HepG2 (cell line): ENCODE data around the gene MTUS2. TPM values are rescaled to one million over a fixed set of nuclear protein-coding genes. Genes with fewer than 3 reads are reported as not detected.

Experiments used
- ATAC-seq: fragments of 200-7000 bp; cut with Tn5 transposase; 3 replicates; pipeline ENCODE4 v1.9.1; 2020; ENCODE audit warnings: mild to moderate bottlenecking, moderate library complexity
- BruUV-seq: library from RNA; stranded (reverse); fragments of 400-500 nt; replicated peaks from 2 replicates; lab custom pipeline; 2021; lab: Mats Ljungman, UMichigan
- CTCF ChIA-PET: fragments of 300-600 bp; formaldehyde crosslinking; extraction: SDS; loops from one replicate; lab custom pipeline; 2021; ENCODE audit warnings: low total read pairs, inconsistent platforms, low intra/inter-chr PET ratio; lab: Yijun Ruan, JAX
- POLR2A ChIA-PET: fragments of 350-600 bp; sonication (Branson Sonifier 250); formaldehyde crosslinking; loops from one replicate; lab custom pipeline; 2020; ENCODE audit warnings: antibody characterized with exemption, inconsistent platforms; lab: Yijun Ruan, JAX
- DNase-seq: peaks from one replicate; pipeline ENCODE4 v3.0.0-alpha.2; 2015; ENCODE audit warnings: low spot score
- FAIRE-seq: peaks from 3 replicates; lab custom pipeline; 2011; peaks lifted over from hg19 to GRCh38; lab: Jason Lieb, UNC
- H2AFZ ChIP-seq: one replicate; pipeline ENCODE4 v1.6.1; 2011; ENCODE audit warnings: low read length, inconsistent platforms
- H3K27ac ChIP-seq: fragments of 300-600 bp; 3 replicates; pipeline ENCODE4 v1.8.0; 2011; ENCODE audit warnings: mixed run types, mild to moderate bottlenecking, mixed read lengths, low read length, inconsistent platforms; ENCODE audit not compliant: insufficient read depth; ENCODE audit errors: extremely low read length
- H3K27me3 ChIP-seq, 2 experiments: fragments of 200-600 bp in 1 of 2; 2 replicates in 1 of 2; 3 replicates in 1 of 2; pipeline versions ENCODE4 v1.6.0 to v1.8.0; 2011; ENCODE audit warnings: low read length in 2 of 2, mild to moderate bottlenecking in 2 of 2, moderate library complexity in 2 of 2, inconsistent platforms in 1 of 2; ENCODE audit not compliant: insufficient read depth in 2 of 2, control insufficient read depth in 1 of 2
- H3K36me3 ChIP-seq, 2 experiments: fragments of 200-600 bp in 1 of 2; replicated peaks in 1 of 2; 2 replicates in 1 of 2; 3 replicates in 1 of 2; pipeline versions ENCODE4 v1.5.1 to v1.8.0; 2011; ENCODE audit warnings: low read length in 2 of 2, inconsistent platforms in 1 of 2; ENCODE audit not compliant: insufficient read depth in 2 of 2, control insufficient read depth in 1 of 2
- H3K4me1 ChIP-seq: 2 replicates; pipeline ENCODE4 v1.5.1; 2012; ENCODE audit warnings: low read length, inconsistent platforms; ENCODE audit not compliant: insufficient read depth
- H3K4me2 ChIP-seq: 2 replicates; pipeline ENCODE4 v1.6.0; 2011; ENCODE audit warnings: low read depth, low read length, inconsistent platforms
- H3K4me3 ChIP-seq, 3 experiments: fragments of 200-600 bp in 1 of 3; sonication (generic), shearing (Covaris generic) in 1 of 3; replicated peaks in 1 of 3; 2 replicates each; pipeline ENCODE4 v1.5.1; 2011 to 2016; ENCODE audit warnings: low read length in 3 of 3, inconsistent platforms in 2 of 3, low read depth in 2 of 3, mild to moderate bottlenecking in 2 of 3, control low read depth in 1 of 3, mixed read lengths in 1 of 3; ENCODE audit not compliant: insufficient read depth in 1 of 3
- H3K79me2 ChIP-seq: one replicate; pipeline ENCODE4 v1.6.1; 2011; ENCODE audit warnings: low read length, inconsistent platforms; ENCODE audit not compliant: insufficient read depth
- H3K9ac ChIP-seq: 2 replicates; pipeline ENCODE4 v1.6.0; 2011; ENCODE audit warnings: mild to moderate bottlenecking, low read depth, low read length, inconsistent platforms; ENCODE audit not compliant: insufficient read depth
- H3K9me3 ChIP-seq: 2 replicates; pipeline ENCODE4 v1.5.1; 2012; ENCODE audit warnings: mild to moderate bottlenecking, low read length
- H4K20me1 ChIP-seq: 2 replicates; pipeline ENCODE4 v1.6.0; 2011; ENCODE audit warnings: inconsistent platforms, mild to moderate bottlenecking, low read length, moderate library complexity; ENCODE audit not compliant: insufficient read depth
- BORCS8-MEF2B ChIP-seq: sonication (generic); formaldehyde crosslinking; IDR thresholded peaks from 2 replicates; pipeline ENCODE4 v1.8.0; 2022; ENCODE audit warnings: mild to moderate bottlenecking, missing genetic modification reagents
- ESRRA ChIP-seq: sonication (generic); formaldehyde crosslinking; IDR thresholded peaks from 2 replicates; pipeline ENCODE4 v1.5.1; 2020; ENCODE audit warnings: mild to moderate bottlenecking, low read depth, missing genetic modification reagents
- MIER2 ChIP-seq: IDR thresholded peaks from 2 replicates; pipeline ENCODE4 v1.6.1; 2016; ENCODE audit warnings: missing biosample characterization, missing genetic modification reagents
- PHF8 ChIP-seq: sonication (generic); formaldehyde crosslinking; IDR thresholded peaks from 2 replicates; pipeline ENCODE4 v1.5.0; 2020; ENCODE audit warnings: missing genetic modification reagents
- SMYD3 ChIP-seq: sonication (generic); formaldehyde crosslinking; IDR thresholded peaks from 2 replicates; pipeline ENCODE4 v1.8.1; 2023; ENCODE audit warnings: mild to moderate bottlenecking, missing genetic modification reagents
- SNAPC4 ChIP-seq: sonication (generic); formaldehyde crosslinking; IDR thresholded peaks from 2 replicates; pipeline ENCODE4 v1.4.0; 2020; ENCODE audit warnings: mild to moderate bottlenecking, missing genetic modification reagents
- TAF1 ChIP-seq: sonication (generic); formaldehyde crosslinking; IDR thresholded peaks from 2 replicates; pipeline ENCODE4 v1.4.0; 2020; ENCODE audit warnings: missing genetic modification reagents
- TAF15 ChIP-seq: fragments of 200-400 bp; formaldehyde crosslinking; IDR thresholded peaks from one replicate; pipeline ENCODE4 v1.6.1; 2018; ENCODE audit warnings: mild to moderate bottlenecking, low read depth, low read length; ENCODE audit not compliant: poor library complexity, severe bottlenecking
- TBP ChIP-seq: sonication (generic); formaldehyde crosslinking; IDR thresholded peaks from 2 replicates; pipeline ENCODE4 v1.5.0; 2020; ENCODE audit warnings: missing genetic modification reagents
- TFDP2 ChIP-seq: sonication (generic); formaldehyde crosslinking; IDR thresholded peaks from 2 replicates; pipeline ENCODE4 v1.4.0; 2020; ENCODE audit warnings: missing genetic modification reagents
- THAP9 ChIP-seq: sonication (generic); formaldehyde crosslinking; IDR thresholded peaks from 2 replicates; pipeline ENCODE4; 2020; ENCODE audit warnings: missing genetic modification reagents, mild to moderate bottlenecking, borderline replicate concordance
- ZC3H4 ChIP-seq: sonication (generic); formaldehyde crosslinking; IDR thresholded peaks from 2 replicates; pipeline ENCODE4 v1.4.0; 2020; ENCODE audit warnings: missing genetic modification reagents, borderline replicate concordance
- ZFP82 ChIP-seq: sonication (generic); formaldehyde crosslinking; IDR thresholded peaks from 2 replicates; pipeline ENCODE4 v1.5.1; 2020; ENCODE audit warnings: mild to moderate bottlenecking, missing genetic modification reagents, borderline replicate concordance
- ZNF430 ChIP-seq: sonication (generic); formaldehyde crosslinking; IDR thresholded peaks from 2 replicates; pipeline ENCODE4 v1.9.0; 2021; ENCODE audit warnings: mild to moderate bottlenecking, missing genetic modification reagents
- ZNF547 ChIP-seq: sonication (generic); formaldehyde crosslinking; IDR thresholded peaks from 2 replicates; pipeline ENCODE4 v1.5.1; 2020; ENCODE audit warnings: mild to moderate bottlenecking, missing genetic modification reagents
- ZNF572 ChIP-seq: sonication (generic); formaldehyde crosslinking; IDR thresholded peaks from 2 replicates; pipeline ENCODE4 v1.5.1; 2020; ENCODE audit warnings: mild to moderate bottlenecking, missing genetic modification reagents
- ZNF879 ChIP-seq: sonication (generic); formaldehyde crosslinking; IDR thresholded peaks from 2 replicates; pipeline ENCODE4 v1.8.1; 2023; ENCODE audit warnings: missing genetic modification reagents
- ZSCAN20 ChIP-seq: sonication (generic); formaldehyde crosslinking; IDR thresholded peaks from 2 replicates; pipeline ENCODE4 v1.4.0; 2020; ENCODE audit warnings: missing genetic modification reagents, mild to moderate bottlenecking, borderline replicate concordance
- WGBS: methylation state at CpG from one replicate; pipeline ENCODE4 v1.1.6; 2017; ENCODE audit warnings: low lambda C conversion rate; 5-methylcytosine and 5-hydroxymethylcytosine counted together
- in situ Hi-C: cut with HindIII; loops from 2 replicates; pipeline ENCODE4 v1.10.0; 2017; ENCODE audit warnings: low pct_unique_long_range_greater_than_20kb; ENCODE audit not compliant: extremely low pct_ligation_motif_present
- intact Hi-C: fragments of 100-400 bp; cut with micrococcal nuclease; formaldehyde crosslinking; loops from one replicate; pipeline ENCODE4 v1.10.0; 2022; ENCODE audit not compliant: unreplicated experiment
- polyA plus RNA-seq, 8 experiments: library from polyadenylated mRNA; depleted of rRNA in 3 of 8; stranded (reverse) in 7 of 8; unstranded in 1 of 8; fragments of >200 nt; fragmentation: Illumina TruSeq in 4 of 8; extraction: Trizol in 4 of 8; gene quantifications; 2 replicates each; pipeline versions ENCODE4 v1.2.1 to v1.2.3, GENCODE V29; 2011 to 2016; ENCODE audit warnings: low read depth in 4 of 8, missing spikeins in 1 of 8, mixed read lengths in 1 of 8; ENCODE audit not compliant: insufficient read depth in 1 of 8
- total RNA-seq, 5 experiments: library from RNA; depleted of rRNA; stranded (reverse); fragments of >200 nt; fragmentation: Illumina TruSeq; extraction: Trizol; gene quantifications; 2 replicates each; pipeline ENCODE4 v1.2.3, GENCODE V29; 2016; ENCODE audit warnings: low read depth in 1 of 5

MTUS2 gene
- total and polyA plus RNA-seq, 2 of the 13 experiments (the other 11 are each of a cell fraction or from before 2014, with no cell fraction given) = not detected

- ATAC-seq (no peak), FAIRE-seq (no peak), DNase-seq (no peak)
- H3K9ac ChIP-seq = no peak overlapping the region
- H2AFZ ChIP-seq = no peak overlapping the region
- no peak overlapping the region for H3K27ac ChIP-seq
- H3K27me3 ChIP-seq = no peaks in the 10 kb centered on the region
- H3K36me3 ChIP-seq = no peaks in the 10 kb centered on the region
- H4K20me1 ChIP-seq = no peaks in the 10 kb centered on the region
- no peak overlapping the region for H3K4me2 ChIP-seq
- H3K79me2 ChIP-seq = no peaks in the 10 kb centered on the region
- H3K4me1 ChIP-seq = no peaks in the 10 kb centered on the region
- intact Hi-C loops (no loop called here), in situ Hi-C loops (no loop called here)
- H3K4me3 ChIP-seq = no peak overlapping the region
- BruUV-seq = no TSS peak
- ChIA-PET POLR2A (no interaction called here), CTCF (no interaction called here)
- 29% methylated on average over 11 of the region's 13 CpGs for WGBS
- H3K9me3 ChIP-seq = peaks cover 100% of the 10 kb centered on the region
- TF ChIP-seq SNAPC4 (CRISPR knock-in tag) (no peak), TFDP2 (CRISPR knock-in tag) (no peak), ZNF572 (CRISPR knock-in tag) (no peak), ZSCAN20 (CRISPR knock-in tag) (no peak), TAF15 (no peak), SMYD3 (CRISPR knock-in tag) (no peak), ZNF879 (CRISPR knock-in tag) (no peak), TAF1 (CRISPR knock-in tag) (no peak), TBP (CRISPR knock-in tag) (no peak), ZFP82 (CRISPR knock-in tag) (no peak), MIER2 (CRISPR knock-in tag) (no peak), ZNF547 (CRISPR knock-in tag) (no peak), ZC3H4 (CRISPR knock-in tag) (no peak), ESRRA (no peak), ZNF430 (CRISPR knock-in tag) (no peak), PHF8 (CRISPR knock-in tag) (no peak), THAP9 (no peak), BORCS8-MEF2B (CRISPR knock-in tag) (no peak)
Observed at GRCh38 chr13:29204651-29205050, 384.5 kb downstream of the MTUS2 start.
